Fibroblast of gingiva (primary cell): ENCODE measurements around the gene TMC8.

Experiments used
- DNase-seq: peaks from one replicate; pipeline ENCODE4 v3.0.0-alpha.2; 2011; ENCODE audit warnings: low read depth

Gene TMC8

GRCh38 chr17:78124836-78125137 is 5.8 kb upstream of the TMC8 start:
- DNase-seq = no peak

DNA sequence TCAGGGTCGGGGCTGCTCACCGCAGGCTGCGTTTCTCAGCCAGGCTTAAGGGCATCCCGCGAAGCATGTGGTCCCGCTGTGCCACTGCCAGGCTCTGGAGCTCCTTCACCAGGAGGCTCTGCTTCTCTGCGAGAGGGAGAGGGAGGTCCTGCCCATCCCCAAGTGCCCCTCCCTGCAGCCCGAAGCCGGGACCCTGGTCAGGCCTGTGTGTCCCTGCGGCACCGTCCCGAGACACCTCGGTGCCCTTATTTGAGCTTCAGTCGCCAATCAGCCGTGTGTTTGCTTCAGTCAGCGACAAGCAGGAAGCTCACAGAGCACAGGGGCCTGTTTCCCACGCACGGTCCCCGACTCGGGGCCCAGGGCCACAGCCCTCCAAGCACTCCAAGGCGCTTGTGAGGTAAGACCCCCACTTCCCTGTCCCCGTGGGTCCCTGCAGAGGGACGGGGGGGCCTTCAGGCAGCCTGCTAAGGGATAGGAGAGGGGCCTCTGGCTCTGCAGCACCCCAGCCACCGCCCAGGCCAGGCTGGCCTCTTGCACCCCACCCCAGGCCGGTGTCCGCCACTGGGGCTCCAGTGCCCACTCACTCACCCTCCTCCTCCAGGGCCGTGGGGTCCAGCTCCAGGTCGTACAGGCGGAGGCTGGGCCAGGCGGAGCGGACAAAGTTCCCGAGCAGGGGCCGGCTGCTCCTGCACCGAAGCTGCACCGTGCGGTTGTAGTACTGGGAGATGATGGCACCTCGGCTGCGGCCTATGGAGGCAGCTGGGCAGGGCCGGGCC is 5.2 kb upstream of the TMC8 start:
- no peak for DNase-seq

DNA sequence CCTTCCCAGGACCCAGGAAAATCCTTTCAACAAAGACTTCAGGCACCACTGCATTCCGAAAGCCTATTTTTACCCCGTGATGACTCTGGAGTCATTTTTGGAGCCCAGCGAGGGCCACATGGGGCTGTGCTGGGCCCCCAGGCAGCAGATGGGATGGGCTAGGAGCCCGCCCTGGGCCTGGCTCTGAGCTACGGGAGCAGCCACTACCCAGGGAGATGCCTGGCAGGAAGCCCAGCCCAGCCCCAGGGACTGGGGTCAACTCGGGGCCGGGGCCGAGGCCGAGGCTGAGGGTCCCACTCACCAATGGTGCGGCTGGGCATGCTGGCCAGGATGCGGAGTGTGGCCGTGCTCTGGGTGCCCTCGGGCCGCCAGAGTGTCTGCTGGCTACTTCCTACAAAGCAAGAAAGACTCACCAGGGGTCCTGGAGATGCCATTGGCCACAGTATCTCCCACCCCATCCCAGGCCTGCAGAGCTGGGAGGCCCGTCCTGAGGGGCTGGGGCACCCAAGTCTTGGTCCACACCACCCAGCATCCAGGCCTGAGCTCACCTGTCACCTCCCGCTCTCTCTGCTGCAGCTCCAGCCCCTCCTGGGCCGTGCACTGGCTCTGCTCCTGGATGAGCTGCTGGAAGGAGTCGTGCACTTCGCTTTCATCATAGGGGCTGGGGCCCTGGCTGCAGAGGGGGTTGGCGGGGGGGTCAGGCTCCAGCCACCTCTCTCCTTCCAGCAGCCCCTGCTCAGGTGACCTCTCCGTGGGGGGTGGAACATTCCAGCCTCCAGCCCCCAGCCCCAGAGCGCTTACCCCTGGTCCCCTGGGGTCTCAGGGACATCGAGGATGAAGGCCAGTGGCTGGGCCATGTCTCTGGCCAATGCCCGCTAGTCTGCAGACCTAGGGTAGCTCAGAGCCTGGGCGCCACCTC is 4.3 kb upstream of the TMC8 start:
- no peak for DNase-seq

DNA sequence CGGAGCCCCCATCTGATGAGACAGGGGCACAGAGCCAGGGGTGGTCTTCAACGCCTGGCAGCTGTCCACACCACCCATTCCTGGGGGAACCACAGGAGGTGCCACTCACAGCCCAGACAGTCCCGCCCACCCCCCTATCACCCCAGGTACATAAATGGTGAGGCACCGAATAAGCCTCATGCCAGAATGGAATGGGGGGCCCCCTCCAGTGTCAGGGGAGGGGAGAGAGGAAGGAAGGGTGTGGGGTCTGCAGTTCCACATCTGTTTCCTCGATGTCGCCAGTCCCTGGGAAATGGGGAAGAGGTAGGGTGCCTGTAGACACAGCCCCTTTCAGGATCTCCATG is 3.7 kb upstream of the TMC8 start:
- DNase-seq = no peak

DNA sequence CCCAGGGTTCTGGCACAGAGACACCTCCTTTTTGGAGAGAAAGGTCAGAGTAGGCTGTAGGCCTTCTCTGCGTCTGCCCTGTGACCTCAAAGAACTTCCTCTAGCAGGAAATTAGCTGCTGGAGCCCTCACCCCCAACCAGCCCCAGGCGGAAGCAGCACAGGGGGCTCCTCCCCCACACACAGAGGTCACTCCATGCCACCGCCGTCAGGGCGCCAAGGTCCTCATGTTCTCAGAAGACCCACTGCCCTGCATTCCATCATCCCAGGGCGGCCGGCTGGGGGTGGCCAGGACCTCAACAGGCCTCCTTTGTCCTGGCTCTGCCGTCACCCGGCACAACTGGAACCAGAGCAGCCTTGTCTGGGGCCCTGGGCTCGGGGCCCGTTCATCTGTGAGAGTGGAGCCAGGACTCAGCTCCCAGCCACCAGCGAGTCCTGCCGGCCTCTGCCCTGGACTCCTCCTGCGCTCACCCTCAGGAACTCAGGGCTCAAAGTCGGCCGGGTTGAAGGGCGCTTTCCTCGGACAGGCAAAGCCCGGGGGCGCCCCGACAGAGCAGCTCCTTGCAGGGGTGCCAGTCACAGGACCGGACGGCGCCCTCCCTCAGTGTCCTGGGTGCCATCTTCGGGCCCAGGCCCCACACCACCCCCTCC is 3.2 kb upstream of the TMC8 start:
- DNase-seq = no peak

GRCh38 chr17:78127888-78128550 is 2.6 kb upstream of the TMC8 start:
- DNase-seq = no peak

GRCh38 chr17:78128551-78129350 is 1.8 kb upstream of the TMC8 start, which contains the start of gene TMC6:
Gene TMC6, minus strand, starts transcription at chr17:78128755. Its CDS starts 1,923 bp downstream, at chr17:78126832.
- no peak for DNase-seq

DNA sequence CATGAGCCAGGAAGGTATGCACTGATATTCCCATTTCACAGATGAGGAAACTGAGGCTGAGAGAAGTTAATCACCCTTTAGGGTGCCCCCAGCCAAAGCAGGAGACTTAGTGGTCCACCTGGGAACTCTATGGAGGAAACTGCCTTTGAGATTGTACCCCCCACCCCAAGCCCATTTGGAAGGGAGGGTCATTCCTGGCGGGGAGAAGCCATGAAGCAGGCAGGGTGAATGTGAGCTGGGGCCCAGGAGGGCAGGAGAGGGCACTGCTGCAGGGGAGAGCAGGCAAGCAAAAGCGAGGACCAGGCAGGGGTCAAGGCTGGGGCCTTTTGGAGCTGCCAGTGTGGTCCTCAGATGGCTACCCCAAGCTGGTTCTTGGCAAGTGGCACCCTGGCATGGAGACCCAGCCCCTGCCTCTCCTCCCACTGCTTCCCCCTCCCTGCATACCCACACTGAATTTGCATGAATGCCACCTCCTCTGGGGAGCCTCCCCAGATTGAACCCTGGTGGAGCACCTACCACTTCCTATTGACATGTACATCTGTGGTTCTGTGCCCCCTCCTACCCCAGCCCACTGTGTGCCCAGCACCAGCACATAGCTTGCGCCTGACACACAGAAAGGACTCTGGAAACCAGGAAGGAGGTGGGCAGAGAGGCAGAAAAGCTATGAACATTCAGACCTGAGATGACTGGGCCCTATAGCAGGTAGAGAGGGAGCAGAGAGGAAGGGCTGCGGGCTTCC is 1.1 kb upstream of the TMC8 start:
- DNase-seq = no peak

DNA sequence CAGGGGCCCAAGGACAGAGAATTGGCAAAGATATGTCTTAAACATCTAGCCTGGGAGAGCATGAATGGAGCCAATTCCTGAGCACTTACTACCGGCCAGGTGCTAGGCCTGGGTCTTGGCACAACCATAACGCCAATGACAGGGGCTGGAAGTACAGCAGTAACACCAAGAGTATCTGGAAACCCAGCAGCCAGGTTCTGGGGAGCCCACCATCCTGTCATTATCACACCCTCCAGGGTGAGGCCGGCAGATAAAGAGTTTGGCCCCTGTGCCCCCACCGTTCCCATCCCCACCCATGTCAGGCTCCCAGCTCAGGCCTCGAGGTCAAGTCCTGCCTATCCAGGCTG is 508 bp upstream of the TMC8 start:
- no peak for DNase-seq

DNA sequence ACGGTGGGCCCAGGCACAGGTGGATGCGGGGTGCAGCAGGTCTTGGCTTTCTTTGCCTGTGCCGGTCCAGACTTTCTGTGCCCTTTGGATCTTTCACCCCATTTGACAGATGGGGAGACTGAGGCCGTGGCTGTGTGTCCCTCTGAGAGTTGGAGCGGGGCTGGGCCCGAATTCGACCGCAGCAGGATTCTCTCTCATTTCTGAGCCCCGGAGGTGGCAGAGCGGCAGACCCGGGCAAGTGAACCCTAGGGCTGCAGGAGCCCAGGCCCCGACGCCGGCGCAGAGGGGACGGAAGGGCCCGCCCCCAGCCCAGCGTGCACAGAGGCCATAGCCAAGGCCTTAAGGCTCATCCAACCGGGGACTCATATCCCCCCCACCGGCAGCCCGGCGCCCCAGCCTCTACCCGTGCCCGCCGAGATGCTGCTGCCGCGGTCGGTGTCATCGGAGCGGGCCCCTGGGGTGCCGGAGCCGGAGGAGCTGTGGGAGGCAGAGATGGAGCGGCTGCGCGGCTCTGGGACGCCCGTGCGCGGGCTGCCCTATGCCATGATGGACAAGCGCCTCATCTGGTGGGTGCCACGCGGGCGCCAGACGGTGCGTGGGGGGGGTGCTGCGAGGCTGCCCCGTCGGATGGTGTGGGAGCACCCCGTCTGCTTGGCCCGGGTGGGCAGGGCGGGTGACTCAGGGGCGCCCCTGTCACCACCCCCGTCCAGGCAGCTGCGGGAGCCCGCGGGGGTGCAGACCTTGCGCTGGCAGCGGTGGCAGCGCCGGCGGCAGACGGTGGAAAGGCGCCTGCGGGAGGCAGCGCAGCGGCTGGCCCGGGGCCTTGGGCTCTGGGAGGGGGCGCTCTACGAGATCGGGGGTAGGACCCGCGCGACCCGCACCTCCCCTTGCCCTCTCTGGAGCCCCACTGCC is 857 bp downstream of the TMC8 start:
- DNase-seq = no peak

DNA sequence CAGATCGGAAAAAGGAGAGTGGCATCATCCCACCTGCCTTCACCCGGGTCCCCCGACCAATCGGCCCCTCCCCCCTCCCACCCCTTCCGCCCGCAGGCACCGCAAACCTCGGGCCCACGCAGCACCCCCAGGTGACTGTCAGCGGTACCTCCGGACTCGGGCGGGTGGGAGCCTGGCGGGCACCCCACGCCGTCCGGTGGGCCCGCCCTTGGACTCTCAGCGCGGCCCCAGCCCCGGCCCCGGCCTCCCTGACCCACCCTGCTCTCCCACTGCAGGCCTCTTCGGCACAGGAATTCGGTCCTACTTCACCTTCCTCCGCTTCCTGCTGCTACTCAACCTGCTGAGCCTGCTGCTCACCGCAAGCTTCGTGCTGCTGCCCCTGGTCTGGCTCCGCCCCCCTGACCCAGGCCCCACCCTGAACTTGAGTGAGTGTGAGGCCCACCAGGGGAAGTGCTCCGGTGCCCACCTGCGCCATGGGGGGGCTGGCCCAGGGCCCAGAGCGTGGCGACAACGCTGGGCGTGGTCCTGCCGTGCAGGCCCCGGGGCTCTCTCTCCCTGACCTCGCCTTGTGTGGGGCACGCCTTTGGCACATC is 1.6 kb downstream of the TMC8 start:
- DNase-seq = no peak

GRCh38 chr17:78132767-78133178 is 2.2 kb downstream of the TMC8 start:
- DNase-seq = no peak

DNA sequence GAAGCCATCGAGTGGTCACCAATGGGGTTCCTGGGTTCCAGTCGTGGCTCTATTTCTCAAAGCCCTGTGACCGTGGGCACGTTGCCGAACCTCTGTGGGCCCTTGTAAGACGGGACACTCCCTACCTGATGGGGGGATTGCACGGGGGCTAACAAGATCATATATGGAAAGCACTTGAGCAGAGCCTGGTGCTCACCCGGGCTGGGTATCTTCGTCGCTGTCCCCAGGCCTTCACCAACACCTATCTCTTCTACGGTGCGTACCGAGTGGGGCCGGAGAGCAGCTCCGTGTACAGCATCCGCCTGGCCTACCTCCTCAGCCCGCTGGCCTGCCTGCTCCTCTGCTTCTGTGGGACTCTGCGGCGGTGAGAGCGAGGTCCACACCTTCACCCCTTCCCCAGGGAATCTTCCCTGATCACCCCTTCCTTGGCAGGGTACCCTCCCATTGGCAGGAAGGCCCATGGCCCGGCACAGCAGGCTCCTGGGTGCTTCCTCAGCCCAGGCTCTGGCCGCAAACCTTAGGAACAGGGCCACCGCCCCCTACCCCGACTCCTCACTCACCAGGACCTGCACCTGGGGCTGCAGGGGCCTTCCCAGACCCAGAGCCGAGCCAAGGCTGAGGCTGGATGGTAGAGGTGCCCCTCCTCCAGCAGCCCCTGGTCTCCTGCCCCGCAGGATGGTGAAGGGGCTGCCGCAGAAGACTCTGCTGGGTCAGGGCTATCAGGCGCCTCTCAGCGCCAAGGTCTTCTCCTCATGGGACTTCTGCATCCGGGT is 2.8 kb downstream of the TMC8 start:
- DNase-seq = no peak

DNA sequence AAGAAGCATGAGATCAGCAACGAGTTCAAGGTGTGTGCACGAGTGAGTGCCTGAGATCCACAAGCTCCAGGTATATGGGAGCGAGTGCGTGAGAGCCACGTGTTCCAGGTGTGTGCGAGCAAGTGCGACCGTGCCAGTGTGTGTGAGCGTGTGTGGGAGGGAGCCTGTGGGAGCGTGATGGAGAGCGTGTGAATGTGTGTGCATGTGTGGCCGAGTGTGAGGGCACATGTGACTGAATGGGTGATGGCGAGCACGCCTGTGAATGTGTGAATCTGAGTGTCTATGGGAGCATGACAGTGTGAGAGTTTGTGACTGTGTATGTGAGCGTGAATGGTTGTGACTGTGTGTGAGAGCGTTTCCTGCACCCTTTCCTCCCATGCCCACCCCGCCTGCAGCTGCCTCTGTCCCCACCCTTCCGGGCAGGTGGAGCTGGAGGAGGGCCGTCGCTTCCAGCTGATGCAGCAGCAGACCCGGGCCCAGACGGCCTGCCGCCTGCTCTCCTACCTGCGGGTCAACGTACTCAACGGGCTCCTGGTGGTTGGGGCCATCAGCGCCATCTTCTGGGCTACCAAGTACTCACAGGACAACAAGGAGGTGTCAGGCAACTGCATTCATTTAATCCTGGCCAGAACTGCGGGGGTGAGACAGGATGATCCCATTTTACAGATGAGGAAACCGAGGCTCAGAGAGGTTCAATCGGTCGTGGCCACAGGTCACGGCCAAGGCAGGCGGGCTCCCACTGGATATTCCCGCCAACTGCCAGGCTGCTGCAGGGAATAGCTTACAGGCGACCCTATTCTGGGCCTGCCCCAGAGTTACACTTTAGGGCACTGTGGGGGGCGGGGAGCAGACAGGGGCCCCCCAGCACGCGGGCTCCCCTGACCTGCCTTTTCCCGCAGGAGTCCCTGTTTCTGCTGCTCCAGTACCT is 3.7 kb downstream of the TMC8 start:
- no peak for DNase-seq

GRCh38 chr17:78134899-78135385 is 4.4 kb downstream of the TMC8 start:
- no peak for DNase-seq

- DNase-seq = no peak
These were observed 5.4 kb downstream of the TMC8 start for GRCh38 chr17:78135858-78136500.
